Measurements from ENCODE around the gene ZNF536. TPM values are rescaled to one million over a fixed set of nuclear protein-coding genes. Genes with fewer than 3 reads are reported as not detected.
A peak's percentile ranks its signal among the peaks of the same experiment; 100 is the strongest.

Gene ZNF536
- total and polyA plus RNA-seq, 2 donors from 2014 or later = 0.19 to 0.25 TPM

DNA sequence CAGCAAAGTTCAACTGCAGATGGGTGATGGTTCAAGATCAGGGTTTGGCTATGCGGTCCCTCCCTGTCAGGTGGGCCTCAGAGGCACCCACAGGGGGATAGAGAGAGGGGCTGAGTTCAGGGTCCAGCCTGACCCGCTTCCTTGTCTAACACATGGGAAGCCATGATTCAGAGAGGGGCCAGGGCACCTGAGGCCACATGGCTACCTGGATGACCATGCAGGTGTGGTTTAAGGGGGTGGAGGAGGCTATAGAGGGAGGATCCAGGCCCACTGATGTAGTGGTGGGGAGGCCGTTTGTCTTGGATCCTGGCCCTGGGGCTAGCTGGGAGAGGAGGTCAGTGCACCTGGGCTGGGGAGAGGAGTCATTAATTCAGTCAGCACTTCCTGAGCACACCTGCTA is 56.7 kb downstream of the ZNF536 start:
- Histone ChIP-seq H3K4me3 (ENCODE audit: low read length in 3 of 3) (no peak overlapping the region), H3K9ac (ENCODE audit: low read length in 3 of 3) (no peak overlapping the region), H3K4me1 (ENCODE audit: control insufficient read depth in 2 of 3, insufficient read depth in 2 of 3, low read depth in 1 of 3, low read length in 3 of 3) (no peaks in the 10 kb centered on the region), H3K27me3 (ENCODE audit: control insufficient read depth, insufficient read depth, low read length) (no peaks in the 10 kb centered on the region), H3K27ac (ENCODE audit: low read depth in 2 of 2, low read length in 2 of 2) (no peak overlapping the region), H3K9me3 (ENCODE audit: control insufficient read depth in 2 of 3, insufficient read depth in 1 of 3, low read length in 3 of 3) (no peaks in the 10 kb centered on the region), H3K36me3 (ENCODE audit: control insufficient read depth in 2 of 3, insufficient read depth in 3 of 3, low read length in 3 of 3) (no peaks in the 10 kb centered on the region)
- FAIRE-seq (no peak), DNase-seq (peak in 1 of 5 donors; percentile 20)
- TF ChIP-seq, protein P1, sequence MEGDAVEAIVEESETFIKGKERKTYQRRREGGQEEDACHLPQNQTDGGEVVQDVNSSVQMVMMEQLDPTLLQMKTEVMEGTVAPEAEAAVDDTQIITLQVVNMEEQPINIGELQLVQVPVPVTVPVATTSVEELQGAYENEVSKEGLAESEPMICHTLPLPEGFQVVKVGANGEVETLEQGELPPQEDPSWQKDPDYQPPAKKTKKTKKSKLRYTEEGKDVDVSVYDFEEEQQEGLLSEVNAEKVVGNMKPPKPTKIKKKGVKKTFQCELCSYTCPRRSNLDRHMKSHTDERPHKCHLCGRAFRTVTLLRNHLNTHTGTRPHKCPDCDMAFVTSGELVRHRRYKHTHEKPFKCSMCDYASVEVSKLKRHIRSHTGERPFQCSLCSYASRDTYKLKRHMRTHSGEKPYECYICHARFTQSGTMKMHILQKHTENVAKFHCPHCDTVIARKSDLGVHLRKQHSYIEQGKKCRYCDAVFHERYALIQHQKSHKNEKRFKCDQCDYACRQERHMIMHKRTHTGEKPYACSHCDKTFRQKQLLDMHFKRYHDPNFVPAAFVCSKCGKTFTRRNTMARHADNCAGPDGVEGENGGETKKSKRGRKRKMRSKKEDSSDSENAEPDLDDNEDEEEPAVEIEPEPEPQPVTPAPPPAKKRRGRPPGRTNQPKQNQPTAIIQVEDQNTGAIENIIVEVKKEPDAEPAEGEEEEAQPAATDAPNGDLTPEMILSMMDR (IDR thresholded peaks at IDR 0.05; ENCODE audit: borderline replicate concordance, extremely low read depth, insufficient read depth) = no peak
- intact Hi-C loops (cut with DNase I) = no loop called here

DNA sequence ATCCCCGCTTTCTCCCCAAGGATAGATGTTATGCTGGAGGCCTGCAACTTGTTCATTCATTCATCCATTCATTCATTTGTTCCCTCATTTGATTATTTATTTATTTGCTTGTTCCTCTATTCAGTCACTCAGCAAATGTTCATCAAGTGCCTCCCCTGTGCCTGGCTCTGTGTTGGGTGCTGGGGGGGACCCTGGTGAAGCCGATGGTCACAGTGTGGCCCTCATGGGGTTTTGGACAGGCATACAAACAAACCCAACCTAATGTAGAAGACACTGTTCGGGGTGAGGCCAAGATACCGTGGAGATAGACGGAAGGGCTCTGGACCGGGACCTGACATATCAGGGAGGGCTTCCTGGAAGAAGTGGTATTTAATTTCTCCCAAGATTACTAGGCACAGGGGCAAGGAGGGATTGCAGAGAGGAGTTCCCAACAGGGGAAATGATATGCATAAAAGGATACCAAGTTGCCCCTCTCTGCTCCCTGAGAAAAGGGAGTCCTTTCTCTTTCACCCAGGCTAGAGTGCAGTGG is 58.1 kb downstream of the ZNF536 start:
- H3K4me1 ChIP-seq (ENCODE audit: control insufficient read depth in 2 of 3, insufficient read depth in 2 of 3, low read depth in 1 of 3, low read length in 3 of 3) = no peaks in the 10 kb centered on the region
- no peak for DNase-seq
- H3K27me3 ChIP-seq (ENCODE audit: control insufficient read depth, insufficient read depth, low read length) = no peaks in the 10 kb centered on the region
- peaks cover 0 to 6% (median 0%) of the 10 kb centered on the region in 3 donors for H3K9me3 ChIP-seq (ENCODE audit: control insufficient read depth in 2 of 3, insufficient read depth in 1 of 3, low read length in 3 of 3)
- no peaks in the 10 kb centered on the region for H3K36me3 ChIP-seq (ENCODE audit: control insufficient read depth in 2 of 3, insufficient read depth in 3 of 3, low read length in 3 of 3)
- H3K4me3 ChIP-seq (ENCODE audit: low read length in 3 of 3) = no peak overlapping the region
- FAIRE-seq = no peak
- no peak overlapping the region for H3K27ac ChIP-seq (ENCODE audit: low read depth in 2 of 2, low read length in 2 of 2)
- TF ChIP-seq, protein P1 (IDR thresholded peaks at IDR 0.05; ENCODE audit: borderline replicate concordance, extremely low read depth, insufficient read depth) = no peak
- intact Hi-C loops (cut with DNase I) = no loop called here
- H3K9ac ChIP-seq (ENCODE audit: low read length in 3 of 3) = no peak overlapping the region

DNA sequence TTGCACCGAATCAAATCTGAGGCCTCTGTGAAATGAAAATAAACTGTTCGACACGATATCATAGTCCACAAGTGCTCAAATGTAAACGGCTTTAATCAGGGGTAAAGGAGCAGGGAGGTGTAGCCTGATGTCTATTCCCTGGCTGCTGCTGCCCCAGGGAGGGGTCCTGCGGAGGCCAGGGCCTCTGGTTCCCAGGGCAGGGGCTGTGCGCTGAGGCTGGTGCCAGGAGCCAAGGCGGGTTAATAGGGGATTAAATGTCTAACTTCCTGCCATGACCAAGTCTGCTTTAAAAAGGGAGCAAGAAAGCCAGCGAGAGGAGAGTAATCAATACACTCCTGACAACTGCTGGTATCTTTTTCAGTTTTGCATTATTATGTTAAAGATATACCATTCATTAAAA is 59.4 kb downstream of the ZNF536 start:
- H3K36me3 ChIP-seq (ENCODE audit: control insufficient read depth in 2 of 3, insufficient read depth in 3 of 3, low read length in 3 of 3) = no peaks in the 10 kb centered on the region
- H3K9ac ChIP-seq (ENCODE audit: low read length in 3 of 3) = no peak overlapping the region
- H3K27me3 ChIP-seq (ENCODE audit: control insufficient read depth, insufficient read depth, low read length) = no peaks in the 10 kb centered on the region
- no peak for DNase-seq
- no peak overlapping the region for H3K4me3 ChIP-seq (ENCODE audit: low read length in 3 of 3)
- intact Hi-C loops (cut with DNase I) = no loop called here
- no peaks in the 10 kb centered on the region for H3K4me1 ChIP-seq (ENCODE audit: control insufficient read depth in 2 of 3, insufficient read depth in 2 of 3, low read depth in 1 of 3, low read length in 3 of 3)
- H3K9me3 ChIP-seq (ENCODE audit: control insufficient read depth in 2 of 3, insufficient read depth in 1 of 3, low read length in 3 of 3) = peaks cover 0 to 7% (median 0%) of the 10 kb centered on the region in 3 donors
- H3K27ac ChIP-seq (ENCODE audit: low read depth in 2 of 2, low read length in 2 of 2) = no peak overlapping the region
- TF ChIP-seq, protein P1 (IDR thresholded peaks at IDR 0.05; ENCODE audit: borderline replicate concordance, extremely low read depth, insufficient read depth) = no peak
- FAIRE-seq = no peak
